Measurements from ENCODE around the gene PHLDB2.
A peak's percentile ranks its signal among the peaks of the same experiment; 100 is the strongest.
"Not testable (repeated sequence)": the region's sequence is repeated elsewhere in the genome, so short reads cannot be mapped to it uniquely, and the experiment has no call there.

The PHLDB2 gene

DNA sequence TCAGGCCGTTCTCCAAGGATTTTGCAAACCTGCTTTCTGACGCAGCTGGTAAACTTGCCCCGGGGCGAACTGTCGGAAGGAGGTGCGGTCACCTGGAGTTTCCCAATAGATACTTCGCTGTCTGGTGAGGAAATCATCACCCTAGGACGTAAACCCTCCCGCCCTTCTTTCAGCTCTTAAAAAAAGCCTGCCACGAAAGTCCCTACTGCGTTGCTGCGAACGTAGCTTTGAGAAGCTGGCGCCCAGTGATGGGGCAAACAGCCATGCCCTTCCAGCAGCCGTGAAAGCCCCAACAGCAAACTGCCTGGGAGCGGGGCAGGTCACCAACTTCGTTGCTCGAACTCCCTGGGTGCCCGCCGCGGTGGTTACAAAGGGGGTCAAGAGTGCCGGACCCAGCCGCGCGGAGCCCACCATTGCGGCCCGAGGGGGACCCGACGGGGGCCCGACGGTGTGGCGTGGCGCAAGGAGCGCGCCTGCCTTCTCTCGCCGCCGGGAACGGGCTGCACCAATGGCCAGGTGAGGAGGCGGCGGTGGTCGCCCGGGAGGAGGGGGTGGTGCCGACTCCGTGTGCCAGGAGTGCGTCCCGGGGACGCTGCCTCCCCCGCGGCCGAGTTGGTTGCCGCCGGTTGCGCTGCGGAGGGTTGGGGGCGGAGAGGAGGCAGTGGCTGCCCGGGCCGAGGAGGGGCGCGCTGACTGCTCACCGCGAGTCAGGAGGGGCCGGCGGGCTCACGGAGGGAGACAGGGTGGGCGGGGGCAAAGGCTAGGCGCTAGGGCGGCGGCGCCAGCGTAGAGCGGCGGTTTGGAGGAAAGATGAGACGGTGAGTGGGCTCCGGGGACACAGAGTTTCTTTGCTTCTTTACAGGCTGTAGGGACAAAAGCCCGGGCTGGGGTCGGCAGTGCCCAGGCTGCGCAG, at the start of gene PHLDB2:
TSS of gene PHLDB2 (plus strand) at position 205 of the 913 bp plus-strand sequence. CDS start 24,813 bp downstream, outside the sequence.
- DNase-seq: peak; percentile 67

- no peak for DNase-seq
These were observed 48.2 kb upstream of the PHLDB2 start for GRCh38 chr3:111810909-111811308.

DNA sequence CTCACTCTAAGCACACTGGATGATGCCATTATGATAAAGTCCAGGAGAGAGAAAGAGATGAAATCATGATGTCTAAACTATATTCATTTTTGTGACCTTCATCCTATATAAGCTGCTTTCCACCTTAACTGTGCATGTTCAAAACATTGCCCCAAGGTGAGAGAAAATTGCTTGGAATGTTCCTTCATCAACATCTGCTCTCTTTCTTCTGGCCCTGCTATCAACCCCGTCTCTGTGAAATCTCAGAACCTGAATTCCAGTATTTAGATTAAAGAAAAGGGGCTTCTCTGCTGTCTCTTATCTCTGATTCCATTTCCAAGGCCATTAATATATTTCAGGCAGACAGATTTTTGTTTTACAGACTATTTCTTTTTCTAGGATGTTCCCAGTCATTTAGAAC, 47.3 kb upstream of the PHLDB2 start:
- DNase-seq: no peak

GRCh38 chr3:111812701-111813100, 46.4 kb upstream of the PHLDB2 start:
- DNase-seq: no peak

- DNase-seq: no peak
These were observed 45.6 kb upstream of the PHLDB2 start for GRCh38 chr3:111813441-111813840.

GRCh38 chr3:111813979-111814378, 45.1 kb upstream of the PHLDB2 start:
- DNase-seq: no peak

- not testable (repeated sequence) for DNase-seq
These were observed 42.3 kb upstream of the PHLDB2 start for GRCh38 chr3:111816771-111817170.

- DNase-seq: no peak
These were observed 39.1 kb upstream of the PHLDB2 start for GRCh38 chr3:111819927-111820326.

- DNase-seq: no peak
These were observed 38.4 kb upstream of the PHLDB2 start for GRCh38 chr3:111820651-111821050.

- DNase-seq: no peak
These were observed 37.2 kb upstream of the PHLDB2 start for GRCh38 chr3:111821891-111822290.

GRCh38 chr3:111822804-111823203, 36.3 kb upstream of the PHLDB2 start:
- no peak for DNase-seq

DNA sequence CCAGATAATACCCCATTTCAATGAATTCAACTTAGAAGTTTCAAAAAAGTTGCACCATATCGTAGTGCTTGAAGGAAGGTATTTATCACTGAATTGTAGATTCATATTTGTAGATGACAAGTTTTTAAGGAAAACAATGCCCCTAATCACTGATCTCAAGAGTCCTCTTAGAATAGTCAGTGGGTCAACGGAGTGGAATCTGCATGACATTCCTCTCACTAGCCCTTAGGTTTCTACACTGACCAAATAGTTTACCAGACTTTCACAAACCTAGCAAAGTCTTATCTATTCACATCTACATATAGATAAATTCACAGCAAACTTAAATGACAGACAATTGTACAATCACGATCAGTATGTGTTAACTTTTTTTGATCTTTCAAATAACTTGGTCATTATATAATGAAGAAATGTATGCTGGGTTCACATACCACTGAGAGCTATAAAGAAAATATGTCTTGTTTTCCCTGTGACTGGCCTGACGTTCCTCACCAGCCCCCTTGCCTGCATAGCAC, 35.7 kb upstream of the PHLDB2 start:
- no peak for DNase-seq

DNA sequence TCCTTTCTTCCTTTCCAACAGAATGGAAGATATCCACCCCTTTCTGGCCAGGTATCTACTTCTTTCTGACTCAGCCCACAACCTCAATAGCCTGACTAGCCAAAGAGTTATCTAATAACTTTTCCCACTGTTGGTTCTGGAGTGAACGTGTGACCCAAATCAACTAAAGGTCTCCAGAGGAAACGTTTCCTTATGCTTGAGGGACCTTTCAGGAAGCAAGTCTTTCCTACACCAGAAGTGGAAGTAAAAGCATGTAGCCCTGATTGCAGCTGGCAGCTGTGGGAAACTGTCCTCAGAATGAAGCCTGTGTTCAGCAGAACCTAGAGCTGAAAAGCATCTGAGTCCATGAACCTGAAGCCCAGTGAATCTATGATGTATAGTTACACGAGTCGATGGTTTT, 34.7 kb upstream of the PHLDB2 start:
- DNase-seq: no peak

DNA sequence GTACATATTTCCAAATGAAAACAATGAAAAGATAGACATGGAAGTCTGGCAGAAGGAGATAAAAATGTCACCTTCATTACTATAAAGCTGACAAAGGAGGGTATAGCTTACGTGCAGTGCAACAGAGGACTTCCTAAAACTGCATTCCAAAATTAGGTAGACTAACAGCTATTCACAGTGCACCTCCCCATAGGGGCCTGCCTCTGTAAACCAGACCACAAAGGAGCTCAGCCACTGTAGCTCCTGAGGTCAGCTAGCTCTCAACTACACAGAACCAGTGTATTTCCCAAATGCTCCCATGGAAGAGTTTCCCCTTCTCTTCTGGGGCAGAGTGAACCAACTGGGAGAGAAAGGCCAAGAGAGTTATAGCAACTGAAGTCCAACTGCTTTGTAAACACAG, 31.2 kb upstream of the PHLDB2 start:
- DNase-seq: no peak

GRCh38 chr3:111828530-111828929, 30.5 kb upstream of the PHLDB2 start:
- DNase-seq: no peak

DNA sequence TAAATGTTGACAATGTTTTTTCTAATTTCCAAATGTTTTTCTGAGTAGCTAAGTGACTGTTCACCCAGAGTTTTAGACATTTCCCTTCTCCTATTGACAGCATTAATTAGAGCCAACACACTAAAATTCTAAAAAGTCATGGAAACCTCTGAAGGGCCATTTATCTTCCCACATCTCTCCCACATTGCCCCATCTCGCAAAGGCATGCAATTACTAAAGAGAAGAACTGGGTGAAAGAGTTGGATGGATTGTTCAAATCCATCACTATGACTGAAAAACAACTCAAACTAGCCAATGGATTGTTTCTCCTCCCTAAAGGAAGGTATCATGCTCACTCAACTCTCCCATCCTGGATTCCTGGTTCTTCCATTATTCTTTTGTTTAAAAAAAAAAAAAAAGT, 30.0 kb upstream of the PHLDB2 start:
- no peak for DNase-seq

GRCh38 chr3:111831840-111832239, 27.2 kb upstream of the PHLDB2 start:
- no peak for DNase-seq

- DNase-seq: no peak
These were observed 22.0 kb upstream of the PHLDB2 start for GRCh38 chr3:111837112-111837511.

DNA sequence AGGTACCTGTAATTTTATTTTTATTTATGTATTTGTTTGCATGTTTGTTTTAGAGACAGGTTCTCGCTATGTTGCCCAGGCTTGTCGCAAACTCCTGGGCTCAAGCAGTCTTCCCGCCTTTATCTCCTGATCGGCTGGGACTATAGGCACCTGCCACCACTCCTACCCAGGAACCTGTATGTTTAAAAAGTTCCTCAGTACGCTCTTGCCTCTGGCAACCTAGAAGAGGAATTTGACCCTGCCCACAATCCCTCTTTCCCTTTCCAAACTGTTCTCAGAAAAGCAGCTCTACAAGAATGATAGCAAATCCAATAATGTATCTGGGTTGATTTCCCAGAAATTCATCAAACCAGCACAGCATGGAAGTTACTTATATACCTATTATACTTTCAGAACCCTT, 20.9 kb upstream of the PHLDB2 start:
- no peak for DNase-seq

DNA sequence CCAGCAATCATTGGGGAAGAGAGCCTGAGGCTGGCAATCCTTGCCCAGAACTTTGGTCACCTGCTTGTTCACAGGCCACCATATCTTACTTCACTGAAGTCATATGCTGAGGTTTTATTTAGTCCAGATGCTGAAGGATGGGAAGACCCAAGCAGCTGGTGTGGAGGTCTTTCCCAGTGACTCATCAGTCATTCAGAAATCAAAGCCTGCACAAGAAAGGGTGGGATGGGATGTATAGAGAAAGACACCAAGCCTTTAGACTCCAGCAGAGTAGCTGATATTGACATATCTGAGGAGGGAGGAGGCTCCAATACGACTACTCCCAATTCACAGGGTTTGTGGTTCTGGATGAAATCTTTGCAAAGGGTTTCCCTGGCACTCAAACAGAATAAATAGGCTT, 13.0 kb upstream of the PHLDB2 start:
- DNase-seq: no peak

DNA sequence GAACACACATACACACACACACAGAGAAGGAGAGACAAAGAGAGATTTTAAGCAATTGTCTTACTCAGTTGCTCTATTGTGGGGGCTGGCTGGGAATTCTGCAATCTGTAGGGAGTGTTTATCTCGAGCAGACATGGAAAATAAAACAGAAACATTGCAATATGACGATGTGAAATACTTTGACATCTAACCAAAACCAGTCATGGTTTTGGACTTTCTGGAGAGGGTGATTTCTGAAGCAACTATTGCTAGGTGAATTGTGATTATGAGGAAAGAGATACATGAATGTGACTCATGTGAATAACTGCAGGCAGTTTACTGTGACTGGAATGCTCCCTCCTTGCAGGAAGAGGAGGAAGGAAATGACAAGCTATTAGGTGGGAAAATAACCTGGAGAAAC, 12.3 kb upstream of the PHLDB2 start:
- no peak for DNase-seq

DNA sequence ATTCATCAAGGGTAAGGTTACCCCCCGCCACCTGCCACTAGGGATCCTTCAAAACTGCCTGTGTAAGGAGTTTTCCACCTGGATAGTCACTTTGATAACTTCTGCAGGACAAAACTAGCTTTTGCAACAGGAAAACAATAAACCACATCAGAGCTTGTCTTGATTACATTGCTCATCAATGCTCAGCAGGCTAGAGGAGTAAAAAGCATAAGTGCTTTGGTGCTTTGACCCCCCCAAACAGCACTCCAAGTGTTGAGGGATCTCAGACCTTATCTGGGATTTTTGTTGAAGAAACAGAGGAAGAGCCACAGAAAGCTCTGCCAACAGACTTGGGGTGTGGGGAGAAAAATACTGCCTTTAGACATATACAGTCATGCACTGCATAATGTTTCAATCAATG, 10.8 kb upstream of the PHLDB2 start:
- no peak for DNase-seq

DNA sequence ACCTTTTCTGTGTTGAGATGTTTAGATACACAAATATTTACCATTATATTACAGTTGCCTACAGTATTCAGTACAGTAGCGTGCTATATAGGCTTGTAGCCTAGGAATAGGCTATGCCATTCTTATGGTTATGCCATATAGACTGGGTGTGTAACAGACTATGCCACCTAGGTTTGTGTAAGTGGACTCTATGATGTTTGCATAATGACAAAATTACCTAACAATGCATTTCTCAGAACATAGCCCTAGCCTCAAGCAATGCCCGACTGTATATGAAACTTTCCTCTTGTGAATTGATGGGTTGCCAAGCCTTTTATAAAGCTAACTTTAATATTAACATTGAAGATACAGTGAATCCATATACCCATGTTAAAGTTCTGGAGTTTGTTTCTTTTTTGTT, 10.3 kb upstream of the PHLDB2 start:
- no peak for DNase-seq

GRCh38 chr3:111850537-111850936, 8.5 kb upstream of the PHLDB2 start:
- DNase-seq: no peak

- no peak for DNase-seq
These were observed 7.5 kb upstream of the PHLDB2 start for GRCh38 chr3:111851511-111851954.
